GM06990 (cell line): ENCODE data around the gene BCAS3.

ENCODE experiments used
- DNase-seq: peaks from one replicate; pipeline ENCODE4 v3.0.0-alpha.2; 2011; ENCODE audit not compliant: insufficient read length; ENCODE audit errors: extremely low read depth
- H3K27me3 ChIP-seq: replicated peaks from 2 replicates; pipeline ENCODE4 v1.6.0; 2011; ENCODE audit warnings: low read length; ENCODE audit not compliant: control insufficient read depth, insufficient read depth
- H3K36me3 ChIP-seq: 2 replicates; pipeline ENCODE4 v1.5.1; 2011; ENCODE audit warnings: low read length; ENCODE audit not compliant: control insufficient read depth, insufficient read depth
- H3K4me3 ChIP-seq: replicated peaks from 2 replicates; pipeline ENCODE4 v1.5.1; 2011; ENCODE audit warnings: low read depth, mild to moderate bottlenecking, control low read depth, low read length
- CTCF ChIP-seq: IDR thresholded peaks from 2 replicates; pipeline ENCODE4 v1.5.1; 2011; ENCODE audit warnings: low read length, control low read depth, mild to moderate bottlenecking, inconsistent platforms; ENCODE audit not compliant: insufficient read depth, poor library complexity, severe bottlenecking

Gene BCAS3

GRCh38 chr17:61149106-61149825, 471.6 kb downstream of the BCAS3 start:
- DNase-seq: no peak
- Histone ChIP-seq H3K27me3 (no peaks in the 10 kb centered on the region), H3K4me3 (no peak overlapping the region), H3K36me3 (no peaks in the 10 kb centered on the region)
- TF ChIP-seq CTCF: no peak

GRCh38 chr17:61149862-61150362, 472.3 kb downstream of the BCAS3 start:
- no peak for TF ChIP-seq CTCF
- DNase-seq: no peak
- no peaks in the 10 kb centered on the region for H3K27me3 ChIP-seq
- H3K4me3 ChIP-seq: no peak overlapping the region
- H3K36me3 ChIP-seq: no peaks in the 10 kb centered on the region

GRCh38 chr17:61150686-61151299, 473.1 kb downstream of the BCAS3 start:
- DNase-seq: no peak
- Histone ChIP-seq H3K27me3 (no peaks in the 10 kb centered on the region), H3K36me3 (no peaks in the 10 kb centered on the region), H3K4me3 (no peak overlapping the region)
- no peak for TF ChIP-seq CTCF

- H3K27me3 ChIP-seq: no peaks in the 10 kb centered on the region
- H3K4me3 ChIP-seq: no peak overlapping the region
- H3K36me3 ChIP-seq: no peaks in the 10 kb centered on the region
- TF ChIP-seq CTCF: no peak
- DNase-seq: no peak
Measured at GRCh38 chr17:61152898-61153297, 475.2 kb downstream of the BCAS3 start.

- no peak for DNase-seq
- H3K27me3 ChIP-seq: no peaks in the 10 kb centered on the region
- H3K4me3 ChIP-seq: no peak overlapping the region
- H3K36me3 ChIP-seq: no peaks in the 10 kb centered on the region
- no peak for TF ChIP-seq CTCF
Measured at GRCh38 chr17:61155590-61156237, 478.1 kb downstream of the BCAS3 start.
